Gastroesophageal sphincter (tissue), 3 donors: ENCODE data around the gene PEAK1.

Experiments
- EP300 ChIP-seq: sonication (generic); formaldehyde crosslinking; IDR thresholded peaks from one replicate; pipeline ENCODE4 v1.6.1; 2017; ENCODE audit warnings: antibody characterized with exemption, mild to moderate bottlenecking
- POLR2A ChIP-seq, 2 donors: fragments of 450-650 bp; IDR thresholded peaks; one replicate each; pipeline ENCODE4 v1.6.1; 2017; ENCODE audit warnings: antibody characterized with exemption in 2 of 2, mild to moderate bottlenecking in 2 of 2, moderate library complexity in 1 of 2
- TF ChIP-seq, protein P1 (sequence below), 4 experiments: fragments of 200-600 bp in 2 of 4; fragments of 450-650 bp in 2 of 4; sonication (generic) in 1 of 4; IDR thresholded peaks; one replicate each; pipeline ENCODE4 v1.5.1; 2017 to 2019; ENCODE audit warnings: antibody characterized with exemption in 4 of 4, mild to moderate bottlenecking in 2 of 4, moderate library complexity in 2 of 4

DNA sequence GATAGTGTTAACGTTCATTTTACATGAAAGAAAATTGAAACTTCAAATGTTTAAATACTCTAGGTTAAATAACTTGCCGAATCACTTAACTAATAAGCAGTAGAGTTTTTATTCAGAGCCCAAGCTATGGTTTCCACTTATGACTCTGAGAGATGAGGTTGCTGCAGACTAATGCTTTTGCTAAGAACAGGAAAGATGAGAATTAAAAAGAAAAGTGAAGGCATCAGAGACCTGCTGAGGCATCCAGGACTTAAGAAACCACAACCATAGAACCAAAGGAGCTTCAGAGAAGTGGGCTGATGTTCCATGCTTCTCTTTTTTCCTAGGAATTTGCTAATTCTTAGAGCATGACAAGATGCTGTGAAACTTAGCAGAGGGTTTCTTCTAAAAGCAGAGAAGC lies 10.3 kb upstream of the PEAK1 start:
- TF ChIP-seq POLR2A (IDR thresholded peaks at IDR 0.05) (no peak), EP300 (no peak)
- TF ChIP-seq, protein P1, sequence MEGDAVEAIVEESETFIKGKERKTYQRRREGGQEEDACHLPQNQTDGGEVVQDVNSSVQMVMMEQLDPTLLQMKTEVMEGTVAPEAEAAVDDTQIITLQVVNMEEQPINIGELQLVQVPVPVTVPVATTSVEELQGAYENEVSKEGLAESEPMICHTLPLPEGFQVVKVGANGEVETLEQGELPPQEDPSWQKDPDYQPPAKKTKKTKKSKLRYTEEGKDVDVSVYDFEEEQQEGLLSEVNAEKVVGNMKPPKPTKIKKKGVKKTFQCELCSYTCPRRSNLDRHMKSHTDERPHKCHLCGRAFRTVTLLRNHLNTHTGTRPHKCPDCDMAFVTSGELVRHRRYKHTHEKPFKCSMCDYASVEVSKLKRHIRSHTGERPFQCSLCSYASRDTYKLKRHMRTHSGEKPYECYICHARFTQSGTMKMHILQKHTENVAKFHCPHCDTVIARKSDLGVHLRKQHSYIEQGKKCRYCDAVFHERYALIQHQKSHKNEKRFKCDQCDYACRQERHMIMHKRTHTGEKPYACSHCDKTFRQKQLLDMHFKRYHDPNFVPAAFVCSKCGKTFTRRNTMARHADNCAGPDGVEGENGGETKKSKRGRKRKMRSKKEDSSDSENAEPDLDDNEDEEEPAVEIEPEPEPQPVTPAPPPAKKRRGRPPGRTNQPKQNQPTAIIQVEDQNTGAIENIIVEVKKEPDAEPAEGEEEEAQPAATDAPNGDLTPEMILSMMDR (IDR thresholded peaks at IDR 0.05) = no peak
